Activated T-cell treated with anti-CD3 and anti-CD28 coated beads for 4 hours (primary cell): ENCODE data around the gene UNC13B.

Source experiments
- DNase-seq: peaks from one replicate; pipeline ENCODE4 v3.0.0-alpha.2; 2020

The UNC13B gene

DNA sequence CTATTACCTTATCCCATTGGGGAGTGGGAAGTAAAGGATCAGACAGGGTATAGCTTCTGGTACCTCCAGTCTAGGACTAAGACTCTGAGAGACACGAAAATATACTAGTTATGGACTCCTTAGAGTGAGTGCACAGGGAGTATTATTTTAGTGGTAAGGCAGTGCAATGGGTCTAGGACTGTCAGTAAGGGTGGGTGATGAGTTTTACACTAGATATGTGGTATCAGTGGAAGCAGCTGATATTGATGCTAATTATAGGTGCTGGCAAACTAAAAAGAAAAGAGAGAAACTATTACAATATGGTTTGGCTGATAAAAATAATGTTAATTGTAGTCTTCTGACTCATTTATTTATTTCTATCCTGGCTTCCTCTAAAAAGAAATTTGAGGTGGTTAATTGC lies 118.6 kb downstream of the UNC13B start:
- no peak for DNase-seq

DNA sequence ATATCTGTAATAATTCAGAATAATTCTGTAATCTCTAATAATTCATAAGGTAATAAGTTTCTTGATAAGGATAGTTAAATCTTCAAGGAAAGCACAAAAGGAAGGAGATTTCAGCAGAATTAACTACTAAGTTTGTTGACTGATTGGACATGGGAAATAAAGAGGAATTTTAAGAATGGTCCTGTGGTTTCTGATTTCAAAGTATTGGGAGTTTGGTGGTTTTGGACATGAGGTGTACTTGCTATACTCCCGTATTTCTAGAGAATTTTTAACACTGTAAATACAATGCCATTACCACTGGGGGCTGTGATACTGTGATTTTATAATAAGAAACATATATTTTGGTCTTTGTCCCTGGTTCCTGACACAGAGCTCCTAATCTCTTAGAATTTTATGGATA lies 123.9 kb downstream of the UNC13B start:
- DNase-seq = no peak

DNA sequence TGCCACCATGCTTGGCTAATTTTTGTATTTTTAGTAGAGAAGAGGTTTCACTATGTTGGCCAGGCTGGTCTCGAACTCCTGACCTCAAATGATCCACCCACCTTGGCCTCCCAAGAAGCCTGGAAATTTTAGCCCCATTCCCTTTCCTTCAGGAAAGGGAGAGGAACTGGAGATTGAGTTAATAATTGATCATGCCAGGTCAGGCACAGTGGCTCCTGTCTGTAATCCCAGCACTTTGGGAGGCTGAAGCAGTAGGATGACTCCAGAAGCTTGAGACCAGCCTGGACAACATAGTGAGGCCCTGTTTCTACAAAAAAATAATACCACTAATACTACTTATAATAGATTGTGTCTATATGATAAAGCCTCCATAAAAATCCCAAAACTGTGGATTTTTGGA lies 124.6 kb downstream of the UNC13B start:
- no peak for DNase-seq

DNA sequence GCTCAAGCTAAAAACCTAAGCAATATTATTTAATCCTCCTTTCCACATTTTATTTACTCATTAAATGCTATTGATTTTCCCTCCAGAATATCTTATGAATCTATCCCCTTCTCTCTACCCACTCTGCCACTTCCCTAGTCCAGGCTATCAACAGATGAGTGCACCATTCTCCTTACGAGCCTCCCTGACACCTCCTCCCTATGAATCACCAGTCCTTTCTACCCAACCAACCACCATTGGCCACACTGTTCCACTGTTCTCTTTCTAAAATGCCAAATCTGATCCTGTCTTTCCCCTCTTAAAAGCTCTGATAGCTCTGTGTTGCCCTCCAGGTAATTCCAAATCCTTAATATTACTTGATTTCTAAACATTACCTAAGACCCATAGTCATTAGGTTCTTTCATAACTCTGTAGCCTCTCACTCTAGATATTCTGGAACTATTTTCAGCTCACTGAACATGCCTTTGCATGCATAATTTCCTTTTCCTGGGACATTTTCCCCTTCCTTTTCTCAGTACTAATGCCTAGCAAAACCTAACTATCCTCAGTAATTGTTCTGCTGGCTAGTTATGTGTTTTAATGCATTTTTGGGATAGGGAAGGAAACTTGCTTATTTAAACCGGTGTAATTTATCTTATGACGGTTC lies 126.3 kb downstream of the UNC13B start:
- DNase-seq = no peak

DNA sequence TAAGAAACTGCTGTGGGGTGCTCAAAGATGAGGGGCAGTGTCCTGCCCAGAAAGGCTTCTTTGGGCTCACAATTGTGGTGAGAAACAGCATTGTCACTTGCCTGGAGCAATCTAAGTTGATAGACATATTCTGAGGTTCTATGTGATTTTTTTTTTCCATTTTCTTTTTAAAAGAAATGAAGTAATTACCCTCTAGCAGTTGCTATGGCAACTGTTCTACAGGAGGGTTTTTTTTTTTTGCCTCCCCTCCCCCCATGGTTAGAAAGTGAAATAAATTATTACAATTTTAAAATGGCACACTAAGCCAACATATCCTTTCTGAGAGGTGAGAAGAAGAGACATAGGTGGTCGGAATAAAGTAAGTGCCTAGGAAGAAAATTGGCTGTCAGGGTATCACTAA lies 127.0 kb downstream of the UNC13B start:
- DNase-seq = no peak

DNA sequence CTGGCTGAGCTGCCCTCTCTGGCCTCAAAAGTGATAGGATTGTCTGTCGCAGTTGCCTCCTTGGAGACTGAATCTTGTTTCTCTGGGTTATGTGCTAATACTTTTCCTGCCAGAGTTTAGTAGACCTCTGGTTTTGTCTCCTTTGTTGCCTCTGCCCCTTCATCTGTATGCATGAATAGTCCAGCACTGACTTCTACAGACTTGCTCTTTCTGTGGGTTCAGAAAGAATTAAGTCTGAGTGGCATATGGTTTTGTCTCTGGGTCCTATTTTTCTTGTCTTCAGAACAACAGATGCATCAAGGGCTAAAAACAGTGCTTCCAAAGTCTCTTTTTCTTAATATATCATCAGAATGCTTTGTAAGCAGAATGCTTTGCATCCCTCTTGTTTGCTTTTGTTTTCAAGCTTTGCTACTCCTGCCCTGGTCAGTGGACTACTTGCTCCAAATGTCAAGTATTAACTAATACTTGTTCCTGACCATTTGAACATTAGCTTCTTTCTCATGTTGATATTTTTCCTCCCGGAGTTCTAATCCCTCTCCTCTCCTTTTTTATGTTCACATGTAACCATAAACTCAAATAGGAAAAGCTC lies 131.7 kb downstream of the UNC13B start:
- no peak for DNase-seq

DNA sequence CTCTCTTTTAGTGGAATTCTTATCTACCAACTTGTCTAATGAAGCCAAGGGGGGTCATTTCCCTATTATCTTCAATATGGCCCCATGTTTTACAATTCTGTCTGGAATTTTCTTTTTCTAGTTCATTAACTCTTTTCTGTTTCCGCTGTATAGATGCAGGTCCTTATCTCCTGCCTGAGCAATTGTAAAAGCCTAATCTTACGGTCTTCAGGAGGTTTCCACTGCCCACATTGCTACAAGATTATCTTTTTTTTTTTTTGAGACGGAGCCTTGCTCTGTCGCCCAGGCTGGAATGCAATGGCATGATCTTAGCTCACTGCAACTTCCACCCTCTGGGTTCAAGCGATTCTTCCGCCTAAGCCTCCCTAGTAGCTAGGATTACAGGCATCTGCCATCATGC lies 132.3 kb downstream of the UNC13B start:
- no peak for DNase-seq

DNA sequence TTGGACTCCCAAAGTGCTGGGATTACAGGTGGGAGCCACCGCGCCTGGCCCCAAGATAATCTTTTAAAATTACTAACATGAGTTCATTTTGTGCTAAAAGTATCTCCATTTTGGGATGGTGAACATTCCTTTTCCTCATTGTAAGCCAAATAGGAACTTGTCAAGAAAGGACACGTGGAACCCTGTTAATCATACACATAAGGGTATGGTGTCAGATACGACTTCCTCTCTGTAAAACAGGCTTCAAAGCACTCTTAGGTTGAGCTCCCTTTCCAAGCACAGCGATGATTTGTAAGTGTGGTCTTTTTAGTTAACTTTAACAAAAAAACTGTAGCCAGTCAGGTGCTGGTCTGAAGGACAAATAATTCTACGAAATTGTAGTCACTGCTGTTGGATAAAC lies 132.7 kb downstream of the UNC13B start:
- no peak for DNase-seq

DNA sequence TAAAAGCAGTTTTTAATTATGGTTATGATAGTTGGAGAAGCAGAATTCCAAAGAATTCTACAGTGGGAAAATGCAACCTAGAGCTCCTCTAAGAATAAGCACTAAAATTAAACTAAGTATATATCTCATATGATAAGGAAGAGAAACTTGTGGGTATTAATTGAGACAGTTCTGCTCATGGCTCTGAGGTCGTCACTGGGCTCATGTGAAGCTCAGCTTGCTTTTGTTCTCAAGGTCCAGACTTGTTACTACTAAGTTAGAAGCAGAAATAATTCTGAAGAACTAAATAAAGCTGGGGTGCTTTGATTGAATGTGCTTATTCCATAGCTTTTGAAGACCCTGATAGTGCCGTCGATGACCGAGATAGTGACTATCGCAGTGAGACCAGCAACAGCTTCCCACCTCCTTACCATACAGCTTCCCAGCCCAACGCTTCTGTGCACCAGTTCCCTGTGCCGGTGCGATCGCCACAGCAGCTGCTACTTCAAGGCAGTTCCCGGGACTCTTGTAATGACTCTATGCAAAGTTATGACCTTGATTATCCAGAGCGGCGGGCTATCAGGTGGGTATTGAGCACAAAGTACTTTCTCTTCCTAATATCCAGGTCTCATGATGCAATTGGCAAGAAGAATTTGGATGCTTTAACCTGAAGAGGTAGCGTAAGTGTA lies 133.7 kb downstream of the UNC13B start:
- no peak for DNase-seq

DNA sequence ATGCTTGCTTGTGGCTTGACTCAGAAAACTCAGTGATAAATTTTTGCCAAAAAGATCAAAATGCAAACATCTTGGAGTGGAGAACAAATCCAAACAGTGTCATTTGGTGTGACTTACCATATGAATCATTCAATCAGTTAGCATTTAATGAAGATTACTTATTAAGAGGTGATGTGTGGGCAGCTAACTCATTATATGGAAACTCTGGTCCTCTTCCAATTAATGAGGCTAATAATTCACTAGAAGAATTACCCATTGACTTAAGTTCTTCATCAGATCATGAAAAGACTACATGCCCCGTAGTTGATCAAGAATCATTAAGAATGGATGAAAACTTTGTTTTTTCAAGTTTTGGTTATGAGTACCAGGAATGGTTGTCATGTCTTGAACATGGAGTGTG lies 141.8 kb downstream of the UNC13B start:
- DNase-seq = no peak

DNA sequence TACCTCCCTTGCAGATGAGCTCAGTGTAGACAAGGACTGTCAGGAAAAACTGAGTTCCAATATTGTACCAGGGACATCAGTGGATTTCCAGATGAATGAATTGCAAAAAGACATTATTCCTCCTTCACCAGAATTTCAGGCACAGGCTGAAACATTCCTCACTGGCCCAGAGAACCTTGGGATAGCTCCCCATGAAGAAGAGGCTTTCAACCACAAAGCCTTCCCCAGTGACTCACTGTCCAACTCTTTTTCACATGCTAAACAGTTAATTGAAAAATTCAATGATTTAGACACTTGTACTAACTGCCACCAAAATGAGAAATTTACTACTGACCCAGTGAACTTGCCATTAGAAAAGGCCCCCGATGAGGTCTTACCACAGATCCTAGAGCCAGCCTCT lies 144.5 kb downstream of the UNC13B start:
- no peak for DNase-seq

DNA sequence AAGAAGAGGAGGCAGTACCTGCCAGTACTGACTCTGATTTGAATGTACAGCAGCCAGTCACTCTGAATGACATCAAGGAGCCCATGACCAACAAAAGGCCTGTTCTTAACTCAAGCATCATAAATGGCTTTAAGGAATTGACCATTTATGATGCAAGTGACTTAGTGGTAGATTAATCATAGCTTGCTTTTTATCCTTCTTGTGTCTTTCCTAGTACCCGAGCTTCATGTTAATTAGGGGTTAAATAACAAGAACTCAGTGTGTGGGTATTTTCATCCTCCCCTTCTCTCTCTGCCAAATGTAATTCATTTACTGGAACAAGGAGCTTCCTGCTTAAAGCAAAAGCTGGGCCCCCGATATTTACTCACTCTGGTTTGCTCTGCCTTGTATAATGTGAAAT lies 146.5 kb downstream of the UNC13B start:
- no peak for DNase-seq

DNA sequence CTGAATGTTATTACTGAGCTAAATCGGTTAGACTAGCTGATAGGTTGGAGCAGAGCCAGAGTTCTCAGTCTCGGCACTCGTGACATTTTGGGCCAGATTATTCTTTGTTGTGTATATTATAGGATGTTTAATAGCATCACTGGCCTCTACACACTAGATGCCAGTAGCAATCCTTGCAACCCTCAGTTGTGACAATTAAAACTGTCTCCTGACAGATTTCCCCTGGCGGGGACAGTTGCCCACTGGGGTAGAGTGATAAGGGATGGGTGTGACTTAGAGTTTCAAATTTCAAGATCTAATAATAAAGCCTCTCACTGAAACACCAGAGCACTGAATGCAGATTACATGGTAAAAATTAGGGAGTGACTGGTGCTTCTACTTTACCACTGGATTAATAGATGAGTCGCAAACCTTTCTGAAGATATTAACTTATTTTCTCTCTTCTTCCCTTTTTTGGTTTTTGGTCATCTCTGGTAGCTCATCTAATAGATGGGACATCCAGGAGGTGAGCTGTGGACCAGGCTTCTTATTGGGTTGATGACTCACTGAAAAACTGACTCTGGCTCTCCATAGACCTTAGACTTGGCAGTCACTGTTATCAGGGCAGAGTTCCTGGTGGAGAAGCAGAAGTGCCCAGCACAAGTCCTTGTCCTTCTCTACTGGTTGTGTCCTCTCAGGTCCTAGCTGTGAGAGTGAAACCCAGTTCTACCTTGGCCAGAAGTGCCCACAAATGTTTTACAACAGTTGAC lies 150.3 kb downstream of the UNC13B start:
- no peak for DNase-seq

DNA sequence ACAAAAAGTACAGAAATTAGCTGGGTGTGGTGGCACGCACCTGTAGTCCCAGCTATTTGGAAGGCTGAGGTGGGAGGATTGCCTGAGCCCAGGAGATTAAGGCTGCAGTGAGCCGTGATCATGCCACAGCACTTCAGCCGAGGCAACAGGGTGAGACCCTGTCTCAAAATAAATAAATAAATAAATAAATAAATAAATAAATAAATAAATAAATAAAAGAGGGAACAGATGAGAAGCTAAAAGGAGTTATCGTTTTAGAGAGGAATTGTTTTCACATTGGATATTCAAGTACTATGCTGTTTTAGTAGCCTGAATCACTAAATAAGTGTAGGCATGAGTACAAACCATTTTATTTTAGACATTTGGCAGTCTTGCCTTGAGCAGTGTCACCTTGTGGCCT lies 151.7 kb downstream of the UNC13B start:
- DNase-seq = no peak

DNA sequence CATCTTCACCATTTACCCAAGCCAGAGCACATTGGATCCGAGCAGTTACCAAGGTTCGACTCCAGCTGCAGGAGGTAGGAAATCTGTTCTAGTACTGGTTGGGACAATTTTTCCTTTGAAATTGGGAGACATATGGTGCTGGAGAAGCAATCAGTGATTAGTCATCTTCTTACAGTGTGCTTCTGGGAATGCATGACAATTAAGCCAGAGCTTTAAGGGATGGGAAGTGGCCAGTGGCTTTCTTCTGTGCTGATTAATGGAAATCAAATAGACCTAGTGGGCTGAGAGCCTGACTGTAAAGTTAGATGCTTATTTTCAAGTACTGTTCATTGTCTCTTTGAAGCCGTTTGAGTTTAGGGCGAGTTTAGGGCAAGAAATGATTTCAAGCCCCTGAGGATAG lies 152.1 kb downstream of the UNC13B start:
- no peak for DNase-seq

DNA sequence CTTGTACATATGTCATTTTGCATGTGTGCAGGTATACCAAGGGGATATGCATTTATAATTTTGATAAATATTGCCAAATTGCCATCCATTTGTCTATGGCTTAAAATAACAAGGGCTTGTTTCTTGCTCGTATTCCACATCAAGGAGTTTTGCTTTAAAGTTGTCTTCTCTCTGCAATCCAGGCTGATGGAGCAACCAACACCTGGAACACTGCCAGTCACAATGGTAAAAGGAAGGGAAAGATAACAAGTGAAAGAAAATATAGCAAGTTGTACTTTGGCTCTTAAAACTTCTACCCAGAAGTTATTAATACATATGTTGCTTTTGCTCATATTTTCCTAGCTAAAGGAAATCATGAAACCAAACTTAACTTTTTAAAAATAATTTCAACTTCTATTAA lies 156.9 kb downstream of the UNC13B start:
- DNase-seq = no peak

DNA sequence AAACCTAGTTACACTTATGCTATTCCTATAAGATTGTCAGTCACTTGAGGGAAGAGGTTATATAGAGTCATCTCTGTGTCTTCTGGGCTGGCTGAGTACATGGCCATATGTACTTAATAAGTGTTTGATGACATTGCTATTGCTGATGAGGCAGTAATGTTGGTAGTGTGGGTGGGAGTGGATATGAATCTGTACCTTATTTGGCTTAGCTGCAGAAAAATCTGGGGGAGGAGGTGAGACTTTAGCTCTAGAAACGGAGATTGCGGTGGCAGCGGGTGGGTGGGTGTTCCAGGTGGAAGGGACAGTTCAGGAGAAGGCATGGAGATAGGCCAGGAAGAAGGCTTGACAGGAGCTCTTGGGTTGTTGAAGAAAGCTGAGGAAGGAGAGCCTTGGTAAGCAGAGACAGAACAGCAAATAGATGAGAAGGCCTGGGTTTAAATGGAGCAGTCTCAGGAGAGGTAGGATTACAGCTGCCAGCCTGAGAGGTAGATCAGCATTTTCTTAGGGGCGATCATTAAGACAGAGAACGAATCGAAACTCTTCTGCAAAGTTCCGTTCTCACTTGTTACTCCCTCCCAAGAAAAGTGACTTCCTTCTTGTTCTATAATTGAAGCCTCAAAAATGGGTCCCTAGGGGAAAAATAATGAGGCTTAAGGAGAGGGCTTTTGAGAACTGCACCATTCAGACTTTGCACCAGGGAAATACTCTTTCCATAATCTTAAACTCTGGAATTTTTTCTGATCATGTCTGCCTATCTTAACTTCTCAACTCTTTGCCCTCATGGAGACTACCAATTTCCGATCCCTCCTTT lies 160.5 kb downstream of the UNC13B start:
- DNase-seq = no peak

DNA sequence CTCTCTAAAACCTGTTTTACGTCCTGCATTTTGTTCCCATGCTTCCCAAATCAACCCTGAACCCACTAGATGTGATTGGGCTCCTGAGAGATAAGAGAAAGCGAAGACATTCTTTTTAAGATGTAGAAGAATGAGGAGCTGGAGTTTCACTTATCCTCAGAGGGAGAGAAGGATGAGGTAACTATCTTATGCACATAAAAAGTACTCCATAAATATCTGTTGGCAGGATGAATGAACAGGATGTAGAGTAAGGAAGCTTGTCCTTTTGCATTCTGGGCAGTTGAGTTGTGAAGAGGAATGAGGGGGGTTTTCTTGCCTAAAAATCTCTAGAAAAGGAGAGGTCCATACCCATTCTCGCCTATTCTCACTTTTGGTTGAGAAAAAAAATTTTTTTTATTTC lies 163.2 kb downstream of the UNC13B start:
- no peak for DNase-seq

DNA sequence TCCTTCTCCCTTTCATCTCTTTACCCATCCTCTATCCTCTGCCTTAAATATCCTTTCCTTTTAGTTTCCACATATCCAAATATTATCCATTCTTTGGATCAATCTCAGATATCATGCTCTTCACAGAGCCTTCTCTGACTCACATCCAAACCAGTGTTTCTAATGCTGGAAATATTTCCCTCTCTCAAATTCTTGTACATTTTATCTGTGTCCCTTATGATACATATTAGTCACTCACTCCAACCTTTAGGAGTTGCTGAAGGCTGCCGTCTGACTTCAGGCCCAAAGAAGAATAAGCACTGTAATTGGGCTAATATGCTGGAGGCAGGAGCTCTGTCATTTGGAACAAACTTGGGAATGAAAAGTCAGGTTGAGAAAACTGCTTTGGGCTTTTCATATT lies 171.7 kb downstream of the UNC13B start:
- no peak for DNase-seq

DNA sequence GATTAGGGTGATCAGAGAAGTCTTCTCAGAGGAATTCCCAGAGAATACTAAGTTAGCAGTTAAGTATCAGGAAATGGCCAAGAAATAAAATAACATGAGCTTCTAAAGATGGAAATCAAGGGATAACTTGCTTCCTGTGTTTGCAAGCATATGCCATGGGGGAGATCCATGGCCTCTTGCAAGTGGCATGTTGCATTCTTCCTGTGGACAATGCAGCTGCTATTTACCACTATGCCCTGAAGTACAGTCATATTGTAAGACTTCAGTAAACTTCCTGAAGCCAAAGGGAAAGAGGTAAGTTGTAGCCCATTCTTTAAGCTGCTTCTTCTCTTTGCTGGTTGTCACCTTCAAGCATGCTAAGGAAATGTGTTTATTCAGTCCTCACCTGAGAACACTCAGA lies 173.4 kb downstream of the UNC13B start:
- DNase-seq = no peak

DNA sequence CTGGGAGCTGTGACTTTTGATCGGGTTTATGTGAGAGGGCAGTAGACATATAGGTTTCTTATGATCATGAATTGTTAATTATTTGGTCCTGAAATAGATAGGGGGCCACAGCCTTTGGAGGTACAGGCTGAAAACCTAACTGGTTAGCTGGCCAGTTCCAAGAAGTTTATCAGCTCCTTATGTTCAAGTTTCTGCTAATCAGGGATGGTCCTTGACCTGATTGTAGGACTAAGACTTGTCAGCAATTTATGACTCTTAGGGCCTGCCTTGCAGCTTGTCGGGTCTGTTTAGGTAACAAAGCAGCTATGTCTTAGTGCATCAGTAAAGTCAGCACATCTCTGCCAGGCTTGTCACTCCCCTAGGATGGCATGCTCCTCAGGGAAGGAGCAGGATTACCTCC lies 176.3 kb downstream of the UNC13B start:
- no peak for DNase-seq

DNA sequence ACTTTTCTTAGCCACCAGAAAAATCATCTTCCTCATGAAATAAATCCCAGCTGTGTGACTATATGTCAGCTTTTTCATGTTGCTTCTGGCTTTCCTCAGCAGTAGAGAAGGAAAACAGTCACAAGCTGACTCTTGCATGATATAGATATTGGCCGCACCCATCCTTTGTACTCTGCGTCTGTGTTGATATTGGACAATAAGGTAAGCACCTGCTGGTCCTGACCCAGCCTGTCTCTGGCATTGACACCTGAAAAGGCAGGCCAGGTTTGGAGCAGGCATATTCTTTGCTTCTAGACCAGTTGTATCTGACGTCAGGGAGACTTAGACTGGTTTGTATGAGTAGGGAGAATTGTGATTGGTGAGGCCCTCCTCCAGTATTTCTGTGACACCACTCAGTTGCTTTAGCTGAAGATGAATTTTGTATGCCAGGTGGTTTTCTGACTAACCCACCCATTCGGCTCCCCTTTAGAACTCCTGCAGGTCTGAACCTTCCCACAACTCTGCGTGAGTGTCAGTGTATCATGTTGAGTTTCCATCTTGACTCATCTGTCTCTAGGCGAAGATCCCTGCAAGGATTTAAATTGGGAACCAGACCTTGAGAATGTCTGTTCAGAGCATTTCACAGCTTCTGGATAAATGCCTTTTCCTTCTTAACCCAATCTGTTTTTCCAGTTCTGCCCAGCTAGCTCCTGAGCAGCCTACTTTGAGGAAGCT lies 176.9 kb downstream of the UNC13B start:
- DNase-seq = no peak

DNA sequence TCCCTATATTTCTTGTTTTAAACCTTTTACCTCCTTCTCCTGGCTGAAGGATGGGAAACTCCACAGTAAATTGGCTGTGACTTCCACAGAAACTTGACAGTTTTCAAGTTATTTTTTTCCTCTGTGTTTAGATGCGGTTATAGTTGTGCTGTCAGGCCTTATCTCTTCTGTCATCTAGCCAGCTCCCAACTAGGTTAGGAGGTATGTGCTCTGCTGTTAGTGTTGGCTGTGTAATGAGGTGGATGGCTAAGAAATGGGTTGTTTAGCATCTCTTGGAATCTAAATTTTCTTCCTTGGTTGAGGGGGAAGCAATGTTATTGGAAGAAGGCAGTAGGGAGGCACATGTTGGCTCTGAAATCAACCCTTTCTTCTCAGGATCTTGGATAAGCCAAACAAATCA lies 178.2 kb downstream of the UNC13B start:
- no peak for DNase-seq
